ENCODE measurements around the gene TDRD3.

- TF ChIP-seq EZH2phosphoT487 (IDR thresholded peaks at IDR 0.05) (no peak), CTCF (IDR thresholded peaks at IDR 0.05) (no peak), EZH2 (IDR thresholded peaks at IDR 0.05) (no peak)
These were observed 4.9 kb upstream of the TDRD3 start for GRCh38 chr13:60392131-60392530.

Measured in neural progenitor cell (in vitro differentiated cells).